ENCODE data around the gene AKNAD1.
"Not testable (repeated sequence)": the region's sequence is repeated elsewhere in the genome, so short reads cannot be mapped to it uniquely, and the experiment has no call there.

AKNAD1 gene

GRCh38 chr1:108889706-108890384 lies 33.0 kb upstream of the AKNAD1 start:
- Histone ChIP-seq H3K27ac (ENCODE audit: low read depth, low read length) (no peak overlapping the region), H3F3A (ENCODE audit: control insufficient read depth, insufficient read depth) (no peaks in the 10 kb centered on the region), H3K36me3 (ENCODE audit: control insufficient read depth, low read length) (peaks cover 6% of the 10 kb centered on the region), H4K20me1 (ENCODE audit: control insufficient read depth, insufficient read depth, low read depth, low read length) (no peaks in the 10 kb centered on the region), H3K4me1 (ENCODE audit: control insufficient read depth, low read length) (no peaks in the 10 kb centered on the region), H3K27me3 (ENCODE audit: control insufficient read depth, low read length) (no peaks in the 10 kb centered on the region), H3K9me3 (ENCODE audit: control insufficient read depth, insufficient read depth, low read length) (no peaks in the 10 kb centered on the region), H3K79me2 (ENCODE audit: control insufficient read depth, low read length) (no peaks in the 10 kb centered on the region), H3K4me3 (ENCODE audit: low read length) (no peak overlapping the region), H3K9me2 (replicated peaks; ENCODE audit: control insufficient read depth, low read length) (no peaks in the 10 kb centered on the region), H3K4me2 (ENCODE audit: low read length) (no peak overlapping the region)
- TF ChIP-seq EZH2phosphoT487 (IDR thresholded peaks at IDR 0.05; ENCODE audit: borderline replicate concordance, low read length): no peak
- no peak for TF ChIP-seq CTCF (IDR thresholded peaks at IDR 0.05; ENCODE audit: low read depth, low read length, poor library complexity, severe bottlenecking)

- H3K9me3 ChIP-seq (ENCODE audit: control insufficient read depth, insufficient read depth, low read length); H3K4me2 ChIP-seq (ENCODE audit: low read length); H4K20me1 ChIP-seq (ENCODE audit: control insufficient read depth, insufficient read depth, low read depth, low read length); H3K4me1 ChIP-seq (ENCODE audit: control insufficient read depth, low read length); H3K9me2 ChIP-seq (replicated peaks; ENCODE audit: control insufficient read depth, low read length); H3K27me3 ChIP-seq (ENCODE audit: control insufficient read depth, low read length); H3F3A ChIP-seq (ENCODE audit: control insufficient read depth, insufficient read depth); H3K4me3 ChIP-seq (ENCODE audit: low read length); H3K79me2 ChIP-seq (ENCODE audit: control insufficient read depth, low read length); H3K36me3 ChIP-seq (ENCODE audit: control insufficient read depth, low read length); H3K27ac ChIP-seq (ENCODE audit: low read depth, low read length): not testable (repeated sequence)
Measured at GRCh38 chr1:108889006-108889645, 32.2 kb upstream of the AKNAD1 start.

GRCh38 chr1:108886292-108886691 lies 29.4 kb upstream of the AKNAD1 start:
- TF ChIP-seq EZH2phosphoT487 (IDR thresholded peaks at IDR 0.05; ENCODE audit: borderline replicate concordance, low read length) (no peak), CTCF (IDR thresholded peaks at IDR 0.05; ENCODE audit: low read depth, low read length, poor library complexity, severe bottlenecking) (no peak)
- Histone ChIP-seq H3K4me1 (ENCODE audit: control insufficient read depth, low read length) (no peaks in the 10 kb centered on the region), H3K9me2 (replicated peaks; ENCODE audit: control insufficient read depth, low read length) (no peaks in the 10 kb centered on the region)

GRCh38 chr1:108884968-108885367 lies 28.1 kb upstream of the AKNAD1 start:
- H3K9me2 ChIP-seq (replicated peaks; ENCODE audit: control insufficient read depth, low read length): no peaks in the 10 kb centered on the region
- H3K4me3 ChIP-seq (ENCODE audit: low read length): no peak overlapping the region
- no peaks in the 10 kb centered on the region for H4K20me1 ChIP-seq (ENCODE audit: control insufficient read depth, insufficient read depth, low read depth, low read length)
- no peak for TF ChIP-seq EZH2phosphoT487 (IDR thresholded peaks at IDR 0.05; ENCODE audit: borderline replicate concordance, low read length)
- TF ChIP-seq CTCF (IDR thresholded peaks at IDR 0.05; ENCODE audit: low read depth, low read length, poor library complexity, severe bottlenecking): no peak
- no peak overlapping the region for H3K27ac ChIP-seq (ENCODE audit: low read depth, low read length)
- peaks cover 35% of the 10 kb centered on the region for H3K79me2 ChIP-seq (ENCODE audit: control insufficient read depth, low read length)
- peaks cover 3% of the 10 kb centered on the region; the same call in 1 of the 2 replicates for H3K36me3 ChIP-seq (ENCODE audit: control insufficient read depth, low read length)
- H3F3A ChIP-seq (ENCODE audit: control insufficient read depth, insufficient read depth): peaks cover 6% of the 10 kb centered on the region; the same call in 1 of the 2 replicates
- H3K27me3 ChIP-seq (ENCODE audit: control insufficient read depth, low read length): no peaks in the 10 kb centered on the region
- no peak overlapping the region for H3K4me2 ChIP-seq (ENCODE audit: low read length)
- no peaks in the 10 kb centered on the region for H3K9me3 ChIP-seq (ENCODE audit: control insufficient read depth, insufficient read depth, low read length)
- no peaks in the 10 kb centered on the region for H3K4me1 ChIP-seq (ENCODE audit: control insufficient read depth, low read length)

More at GRCh38 chr1:108886292-108886691, 29.4 kb upstream of the AKNAD1 start:
- no peaks in the 10 kb centered on the region for H4K20me1 ChIP-seq (ENCODE audit: control insufficient read depth, insufficient read depth, low read depth, low read length)
- H3F3A ChIP-seq (ENCODE audit: control insufficient read depth, insufficient read depth): peaks cover 2% of the 10 kb centered on the region; the same call in 1 of the 2 replicates
- no peak overlapping the region for H3K27ac ChIP-seq (ENCODE audit: low read depth, low read length)
- no peak overlapping the region for H3K4me3 ChIP-seq (ENCODE audit: low read length)
- H3K79me2 ChIP-seq (ENCODE audit: control insufficient read depth, low read length): peaks cover 22% of the 10 kb centered on the region
- H3K36me3 ChIP-seq (ENCODE audit: control insufficient read depth, low read length): peaks cover 6% of the 10 kb centered on the region
- H3K9me3 ChIP-seq (ENCODE audit: control insufficient read depth, insufficient read depth, low read length): no peaks in the 10 kb centered on the region
- H3K27me3 ChIP-seq (ENCODE audit: control insufficient read depth, low read length): no peaks in the 10 kb centered on the region
- no peak overlapping the region for H3K4me2 ChIP-seq (ENCODE audit: low read length)

Data from DOHH2 (cell line).